Measurements from ENCODE around the gene MKLN1. TPM values are rescaled to one million over a fixed set of nuclear protein-coding genes. Genes with fewer than 3 reads are reported as not detected.
"Not testable (repeated sequence)": the region's sequence is repeated elsewhere in the genome, so short reads cannot be mapped to it uniquely, and the experiment has no call there.

The MKLN1 gene
- total RNA-seq, 1 experiment from 2014 or later: 34.3 TPM

- Histone ChIP-seq H4K20me1 (ENCODE audit: control insufficient read depth, insufficient read depth, insufficient read length) (no peaks in the 10 kb centered on the region), H2BK12ac (ENCODE audit: insufficient read length, low read depth, low read length) (no peak overlapping the region), H3K9ac (ENCODE audit: extremely low read depth, insufficient read length, low read length) (no peak overlapping the region), H3K56ac (ENCODE audit: insufficient read length, low read depth, low read length) (no peak overlapping the region), H2BK120ac (ENCODE audit: low read depth, low read length, poor library complexity, severe bottlenecking) (no peak overlapping the region), H2BK15ac (ENCODE audit: low read depth, low read length) (no peak overlapping the region), H2BK5ac (ENCODE audit: insufficient read length, low read length) (no peak overlapping the region), H4K91ac (ENCODE audit: insufficient read length, low read depth, low read length) (no peak overlapping the region), H4K5ac (ENCODE audit: insufficient read length, low read depth, low read length) (no peak overlapping the region), H3T11ph (ENCODE audit: low read length) (no peak overlapping the region), H3K4me1 (ENCODE audit: insufficient read depth, low read length) (peaks cover 4% of the 10 kb centered on the region; the same call in 1 of the 2 replicates), H3K23ac (ENCODE audit: insufficient read length, low read depth, low read length) (no peak overlapping the region), H3K14ac (ENCODE audit: insufficient read depth, low read length) (no peak overlapping the region), H2AFZ (ENCODE audit: low read length) (no peak overlapping the region), H4K8ac (replicated peaks; ENCODE audit: insufficient read length, low read depth, low read length) (no peak overlapping the region), H3K9me3 (ENCODE audit: control insufficient read depth, low read depth, low read length) (peaks cover under 1% of the 10 kb centered on the region), H3K4ac (ENCODE audit: low read depth, low read length) (no peak overlapping the region), H3K79me1 (ENCODE audit: insufficient read depth, low read depth, low read length, poor library complexity, severe bottlenecking) (peaks cover 8% of the 10 kb centered on the region), H3K23me2 (ENCODE audit: insufficient read length, low read depth, low read length, poor library complexity, severe bottlenecking) (peaks cover 7% of the 10 kb centered on the region), H2BK20ac (ENCODE audit: low read depth, low read length, poor library complexity, severe bottlenecking) (no peak overlapping the region), H2AK5ac (ENCODE audit: insufficient read length, low read length) (no peak overlapping the region), H3K27ac (ENCODE audit: insufficient read length, low read depth, low read length) (no peak overlapping the region), H3K27me3 (ENCODE audit: insufficient read depth, low read length) (no peaks in the 10 kb centered on the region), H3K4me2 (ENCODE audit: insufficient read depth, insufficient read length, low read length) (no peak overlapping the region), H3K18ac (ENCODE audit: insufficient read length, low read depth, low read length) (no peak overlapping the region), H3K79me2 (ENCODE audit: insufficient read depth, low read length) (peaks cover 41% of the 10 kb centered on the region)
- peaks cover 11 to 25% (median 23%) of the 10 kb centered on the region in 3 experiments for H3K36me3 Mint-ChIP-seq (ENCODE audit: insufficient read depth in 1 of 3, low read depth in 3 of 3)
- no peak for TF ChIP-seq CTCF (conservative IDR thresholded peaks at IDR 0.05)
- no peaks in the 10 kb centered on the region for H3K27me3 Mint-ChIP-seq (ENCODE audit: low read depth)
- peaks cover 19 to 21% of the 10 kb centered on the region in 2 experiments for H3K4me1 Mint-ChIP-seq
- no CpG with 5 or more reads among the region's 1 CpG for WGBS (ENCODE audit: extremely low coverage, insufficient read length, low lambda C conversion rate)
- no peak for DNase-seq
- no peak overlapping the region for H3K27ac Mint-ChIP-seq
- H3K9me3 Mint-ChIP-seq: peaks cover 7 to 16% of the 10 kb centered on the region in 2 experiments
- no peak overlapping the region for H3K4me3 Mint-ChIP-seq
Observed at GRCh38 chr7:131331806-131332205, 4.1 kb downstream of the MKLN1 start.

- H3K4ac ChIP-seq (ENCODE audit: low read depth, low read length); H3K4me3 Mint-ChIP-seq; H3K23me2 ChIP-seq (ENCODE audit: insufficient read length, low read depth, low read length, poor library complexity, severe bottlenecking); H3K4me1 ChIP-seq (ENCODE audit: insufficient read depth, low read length); H3K9me3 ChIP-seq (ENCODE audit: control insufficient read depth, low read depth, low read length); H3K27me3 Mint-ChIP-seq (ENCODE audit: low read depth); H4K8ac ChIP-seq (replicated peaks; ENCODE audit: insufficient read length, low read depth, low read length); H3K23ac ChIP-seq (ENCODE audit: insufficient read length, low read depth, low read length); H3K27me3 ChIP-seq (ENCODE audit: insufficient read depth, low read length); H2BK5ac ChIP-seq (ENCODE audit: insufficient read length, low read length); H2BK20ac ChIP-seq (ENCODE audit: low read depth, low read length, poor library complexity, severe bottlenecking); H3K9ac ChIP-seq (ENCODE audit: extremely low read depth, insufficient read length, low read length); H2AK5ac ChIP-seq (ENCODE audit: insufficient read length, low read length); H2BK120ac ChIP-seq (ENCODE audit: low read depth, low read length, poor library complexity, severe bottlenecking); H2BK15ac ChIP-seq (ENCODE audit: low read depth, low read length); H3K27ac Mint-ChIP-seq; H4K5ac ChIP-seq (ENCODE audit: insufficient read length, low read depth, low read length); H4K20me1 ChIP-seq (ENCODE audit: control insufficient read depth, insufficient read depth, insufficient read length); H3K18ac ChIP-seq (ENCODE audit: insufficient read length, low read depth, low read length); H3K14ac ChIP-seq (ENCODE audit: insufficient read depth, low read length); H3K27ac ChIP-seq (ENCODE audit: insufficient read length, low read depth, low read length); DNase-seq; H2AFZ ChIP-seq (ENCODE audit: low read length); H3T11ph ChIP-seq (ENCODE audit: low read length); H4K91ac ChIP-seq (ENCODE audit: insufficient read length, low read depth, low read length); H3K4me2 ChIP-seq (ENCODE audit: insufficient read depth, insufficient read length, low read length); H2BK12ac ChIP-seq (ENCODE audit: insufficient read length, low read depth, low read length); H3K56ac ChIP-seq (ENCODE audit: insufficient read length, low read depth, low read length); H3K79me1 ChIP-seq (ENCODE audit: insufficient read depth, low read depth, low read length, poor library complexity, severe bottlenecking): not testable (repeated sequence)
- peaks cover 14 to 24% of the 10 kb centered on the region in 2 experiments for H3K9me3 Mint-ChIP-seq
- peaks cover 16 to 30% (median 30%) of the 10 kb centered on the region in 3 experiments for H3K36me3 Mint-ChIP-seq (ENCODE audit: insufficient read depth in 1 of 3, low read depth in 3 of 3)
- WGBS (ENCODE audit: extremely low coverage, insufficient read length, low lambda C conversion rate): no CpG with 5 or more reads among the region's 6 CpGs
- peaks cover 15 to 18% of the 10 kb centered on the region in 2 experiments for H3K4me1 Mint-ChIP-seq
- H3K79me2 ChIP-seq (ENCODE audit: insufficient read depth, low read length): peaks cover 43% of the 10 kb centered on the region
Observed at GRCh38 chr7:131332729-131333128, 5.1 kb downstream of the MKLN1 start.
